Activated T-cell treated with anti-CD3 and anti-CD28 coated beads, Interleukin-2, amount 50 U/mL, for 24 hours (primary cell): ENCODE results near the gene ANKMY2.
A peak's percentile ranks its signal among the peaks of the same experiment; 100 is the strongest.
"Not testable (repeated sequence)": the region's sequence is repeated elsewhere in the genome, so short reads cannot be mapped to it uniquely, and the experiment has no call there.

ENCODE experiments used
- DNase-seq: peaks from one replicate; pipeline ENCODE4 v3.0.0-alpha.2; 2020
- H3K27ac Mint-ChIP-seq: 2 replicates; pipeline ENCODE4 v1.8.0; 2020; ENCODE audit warnings: mild to moderate bottlenecking, mixed read lengths
- H3K27me3 Mint-ChIP-seq: 2 replicates; pipeline ENCODE4 v1.8.0; 2020; ENCODE audit warnings: mixed read lengths
- H3K36me3 Mint-ChIP-seq: 2 replicates; pipeline ENCODE4 v1.8.0; 2020; ENCODE audit warnings: low read depth, mixed read lengths
- H3K4me1 Mint-ChIP-seq: 2 replicates; pipeline ENCODE4 v1.8.0; 2020; ENCODE audit warnings: low read depth, mixed read lengths
- H3K4me3 Mint-ChIP-seq: 2 replicates; pipeline ENCODE4 v1.8.0; 2020; ENCODE audit warnings: mild to moderate bottlenecking, moderate library complexity, mixed read lengths
- H3K9me3 Mint-ChIP-seq: 2 replicates; pipeline ENCODE4 v1.8.0; 2020; ENCODE audit warnings: mixed read lengths

ANKMY2 gene

GRCh38 chr7:16669581-16669980 lies 24.0 kb upstream of the ANKMY2 start:
- no peak overlapping the region for H3K27ac Mint-ChIP-seq
- H3K9me3 Mint-ChIP-seq, result no peaks in the 10 kb centered on the region
- H3K4me3 Mint-ChIP-seq, result no peak overlapping the region
- peaks cover 32% of the 10 kb centered on the region for H3K4me1 Mint-ChIP-seq
- H3K36me3 Mint-ChIP-seq, result peaks cover 82% of the 10 kb centered on the region
- no peak for DNase-seq
- no peaks in the 10 kb centered on the region for H3K27me3 Mint-ChIP-seq

DNA sequence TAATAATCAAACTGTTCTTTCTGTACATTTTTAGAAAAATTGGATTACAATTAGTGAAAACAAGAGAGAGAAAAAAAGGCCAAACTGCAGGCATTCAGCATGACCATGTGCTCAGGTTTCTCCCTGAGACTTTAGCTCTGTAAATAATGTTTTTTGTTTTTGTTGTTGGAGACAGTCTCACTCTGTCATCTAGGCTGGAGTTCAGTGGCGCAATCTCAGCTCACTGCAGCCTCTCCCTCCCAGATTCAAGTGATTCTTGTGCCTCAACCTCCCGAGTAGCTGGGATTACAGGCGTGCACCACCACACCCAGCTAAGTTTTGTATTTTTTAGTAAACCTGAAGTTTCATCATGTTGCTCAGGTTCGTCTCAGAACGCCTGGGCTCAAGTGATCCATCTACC lies 23.4 kb upstream of the ANKMY2 start:
- H3K4me1 Mint-ChIP-seq, result peaks cover 34% of the 10 kb centered on the region
- no peak overlapping the region for H3K27ac Mint-ChIP-seq
- no peak for DNase-seq
- no peaks in the 10 kb centered on the region for H3K9me3 Mint-ChIP-seq
- peaks cover 84% of the 10 kb centered on the region for H3K36me3 Mint-ChIP-seq
- H3K27me3 Mint-ChIP-seq, result no peaks in the 10 kb centered on the region
- no peak overlapping the region for H3K4me3 Mint-ChIP-seq

DNA sequence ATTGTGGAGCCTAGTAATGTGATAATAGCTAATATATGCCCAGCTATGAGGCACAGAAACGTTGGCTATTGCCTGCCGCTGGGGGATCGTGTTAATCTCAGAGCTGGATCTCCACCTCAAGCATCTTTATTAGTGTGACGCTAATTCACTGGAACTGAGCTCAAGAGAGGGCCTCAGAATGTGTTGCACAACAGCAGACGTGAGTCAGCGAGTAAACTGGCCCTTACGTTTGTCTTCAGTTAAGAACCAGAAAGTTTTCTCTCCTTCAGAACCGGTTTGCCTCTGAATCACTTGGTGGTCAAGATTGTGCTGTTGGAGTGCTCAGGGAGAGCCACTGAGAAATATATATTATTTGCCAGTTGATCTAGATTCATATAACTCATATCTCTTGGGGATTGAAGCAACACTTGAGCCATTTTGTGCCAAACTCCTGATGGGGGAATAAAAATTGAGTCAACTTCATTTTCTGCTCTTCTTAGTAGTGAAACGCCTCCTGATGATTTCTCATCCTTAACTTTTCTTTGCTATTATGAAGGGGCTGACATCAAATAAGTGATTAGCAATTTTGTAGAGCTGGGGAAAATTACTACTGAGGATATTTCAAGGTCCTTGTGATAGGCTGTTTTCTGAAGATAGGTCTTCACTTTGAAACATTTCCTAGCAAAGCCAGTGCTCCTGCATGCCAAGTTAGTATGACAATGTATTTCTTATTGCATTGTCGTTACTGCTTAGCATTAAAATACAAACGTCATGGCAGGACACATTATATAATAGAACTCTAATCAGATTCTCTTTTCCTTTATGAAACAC lies 22.7 kb upstream of the ANKMY2 start:
- peaks cover 88% of the 10 kb centered on the region for H3K36me3 Mint-ChIP-seq

GRCh38 chr7:16667355-16667754 lies 21.8 kb upstream of the ANKMY2 start:
- no peak for DNase-seq
- no peak overlapping the region for H3K27ac Mint-ChIP-seq
- no peak overlapping the region for H3K4me3 Mint-ChIP-seq
- no peaks in the 10 kb centered on the region for H3K27me3 Mint-ChIP-seq
- H3K4me1 Mint-ChIP-seq, result peaks cover 38% of the 10 kb centered on the region
- peaks cover 87% of the 10 kb centered on the region for H3K36me3 Mint-ChIP-seq
- H3K9me3 Mint-ChIP-seq, result no peaks in the 10 kb centered on the region

More for the DNA sequence above, 22.7 kb upstream of the ANKMY2 start:
- H3K9me3 Mint-ChIP-seq, result no peaks in the 10 kb centered on the region
- no peaks in the 10 kb centered on the region for H3K27me3 Mint-ChIP-seq
- no peak for DNase-seq
- H3K4me3 Mint-ChIP-seq, result no peak overlapping the region
- H3K27ac Mint-ChIP-seq, result no peak overlapping the region
- H3K4me1 Mint-ChIP-seq, result peaks cover 34% of the 10 kb centered on the region

DNA sequence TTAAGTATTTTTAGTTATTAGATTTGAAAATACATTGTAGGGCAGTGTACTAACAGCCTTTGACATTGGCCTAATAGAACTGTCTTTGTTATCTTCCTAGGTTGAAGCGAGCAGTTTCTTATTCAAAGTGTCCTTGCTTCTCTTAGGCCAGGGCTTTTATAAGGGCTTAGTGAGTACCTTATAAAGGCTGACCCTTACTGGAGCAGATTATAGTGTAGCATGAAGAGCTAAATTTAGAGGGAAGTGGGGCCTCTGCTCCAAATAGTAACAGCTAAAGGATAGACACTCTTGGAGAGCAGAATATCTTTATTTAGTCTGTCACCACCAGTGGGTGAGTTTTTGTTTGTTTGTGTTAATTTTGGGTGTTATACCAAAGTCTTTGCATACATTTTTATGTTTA lies 16.4 kb upstream of the ANKMY2 start:
- Mint-ChIP-seq H3K36me3 (peaks cover 61% of the 10 kb centered on the region), H3K27ac (no peak overlapping the region), H3K27me3 (no peaks in the 10 kb centered on the region), H3K4me1 (peaks cover 33% of the 10 kb centered on the region), H3K9me3 (no peaks in the 10 kb centered on the region), H3K4me3 (no peak overlapping the region)
- DNase-seq, result no peak

GRCh38 chr7:16660702-16661464 lies 15.3 kb upstream of the ANKMY2 start:
- Mint-ChIP-seq H3K9me3 (no peaks in the 10 kb centered on the region), H3K4me3 (no peak overlapping the region), H3K27me3 (no peaks in the 10 kb centered on the region), H3K27ac (peak overlapping the region; percentile 2), H3K4me1 (peaks cover 39% of the 10 kb centered on the region), H3K36me3 (peaks cover 67% of the 10 kb centered on the region)
- DNase-seq, result no peak

- not testable (repeated sequence) for DNase-seq, H3K4me3 Mint-ChIP-seq, H3K9me3 Mint-ChIP-seq, H3K27me3 Mint-ChIP-seq, H3K27ac Mint-ChIP-seq
- Mint-ChIP-seq H3K36me3 (peaks cover 66% of the 10 kb centered on the region), H3K4me1 (peaks cover 45% of the 10 kb centered on the region)
Observed at GRCh38 chr7:16659854-16660497, 14.4 kb upstream of the ANKMY2 start.

DNA sequence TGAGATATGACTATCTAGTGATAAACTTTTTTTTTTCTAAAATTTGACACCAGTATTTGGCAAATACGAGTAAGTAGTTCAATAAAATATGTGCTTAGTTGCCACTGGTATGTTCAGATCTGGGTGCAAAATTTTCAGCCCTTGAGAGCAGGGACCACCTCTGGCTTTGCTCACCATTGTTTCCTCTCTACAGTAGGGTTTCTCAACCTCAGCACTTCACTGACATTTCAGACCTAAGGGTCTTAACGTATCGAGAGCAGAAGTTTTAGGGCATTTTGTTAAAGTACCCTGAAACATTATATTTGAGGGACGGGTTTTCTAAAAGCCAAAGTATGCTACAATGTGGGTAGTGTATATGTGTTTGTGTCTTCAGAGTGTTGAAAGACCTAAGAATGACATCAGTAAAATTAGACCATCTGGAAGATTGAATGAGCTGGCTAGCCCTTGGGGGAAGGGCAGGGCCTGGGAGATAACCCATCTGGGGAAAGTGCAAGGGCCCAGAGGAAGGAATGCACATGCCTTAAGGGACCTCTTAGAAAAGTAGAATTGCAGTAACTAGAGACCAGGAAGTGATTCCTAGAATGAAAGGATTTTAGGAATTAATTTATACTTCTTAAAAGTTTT lies 12.2 kb upstream of the ANKMY2 start:
- H3K36me3 Mint-ChIP-seq, result peaks cover 60% of the 10 kb centered on the region
- peaks cover 51% of the 10 kb centered on the region for H3K4me1 Mint-ChIP-seq
- H3K27ac Mint-ChIP-seq, result no peak overlapping the region
- no peak overlapping the region for H3K4me3 Mint-ChIP-seq
- DNase-seq, result no peak
- H3K27me3 Mint-ChIP-seq, result no peaks in the 10 kb centered on the region
- H3K9me3 Mint-ChIP-seq, result no peaks in the 10 kb centered on the region

GRCh38 chr7:16656141-16656540 lies 10.6 kb upstream of the ANKMY2 start:
- H3K9me3 Mint-ChIP-seq, result no peaks in the 10 kb centered on the region
- no peak overlapping the region for H3K27ac Mint-ChIP-seq
- no peak for DNase-seq
- no peaks in the 10 kb centered on the region for H3K27me3 Mint-ChIP-seq
- no peak overlapping the region for H3K4me3 Mint-ChIP-seq
- H3K4me1 Mint-ChIP-seq, result peaks cover 56% of the 10 kb centered on the region
- H3K36me3 Mint-ChIP-seq, result peaks cover 66% of the 10 kb centered on the region

DNA sequence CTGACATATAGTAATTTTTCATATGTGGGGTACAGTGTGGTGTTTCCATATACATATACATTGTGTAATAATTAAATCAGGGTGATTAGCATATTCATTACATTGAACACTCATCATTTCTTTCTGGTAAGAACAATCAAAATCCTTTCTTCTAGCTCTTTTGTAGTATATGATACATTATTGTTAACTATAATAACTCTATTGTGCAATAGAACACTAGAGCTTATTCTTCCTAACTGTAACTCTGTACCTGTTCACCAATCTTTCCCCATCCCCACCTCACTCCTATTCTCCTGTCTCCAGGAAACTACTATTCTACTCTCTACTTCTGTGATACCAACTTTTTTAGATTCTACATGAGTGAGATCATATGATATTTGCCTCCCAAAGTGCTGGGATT lies 9.8 kb upstream of the ANKMY2 start:
- Mint-ChIP-seq H3K4me1 (peaks cover 55% of the 10 kb centered on the region), H3K4me3 (no peak overlapping the region), H3K36me3 (peaks cover 65% of the 10 kb centered on the region), H3K27ac (no peak overlapping the region), H3K9me3 (no peaks in the 10 kb centered on the region), H3K27me3 (no peaks in the 10 kb centered on the region)
- no peak for DNase-seq

DNA sequence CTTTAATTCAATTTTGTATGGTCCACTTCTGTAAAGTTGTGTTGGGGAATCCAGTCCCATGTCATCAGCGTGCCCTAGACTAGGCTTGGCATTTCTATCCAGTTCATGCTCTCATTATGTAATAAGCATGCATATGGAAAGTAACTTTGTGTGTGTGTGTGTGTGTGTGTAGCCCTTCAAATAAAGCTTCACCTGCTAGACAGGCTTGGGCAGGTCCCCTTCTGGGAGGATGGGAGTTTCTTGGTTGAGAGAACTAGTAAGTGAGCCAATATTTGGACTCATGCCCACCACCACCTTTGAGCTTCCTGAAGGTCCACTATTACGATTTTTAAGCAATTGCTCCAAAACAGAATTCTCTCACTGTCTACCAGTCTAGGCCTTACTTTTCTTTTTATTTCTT lies 7.3 kb upstream of the ANKMY2 start:
- Mint-ChIP-seq H3K27me3 (no peaks in the 10 kb centered on the region), H3K4me1 (peaks cover 73% of the 10 kb centered on the region), H3K27ac (no peak overlapping the region), H3K9me3 (no peaks in the 10 kb centered on the region), H3K4me3 (no peak overlapping the region), H3K36me3 (peaks cover 82% of the 10 kb centered on the region)
- DNase-seq, result no peak

GRCh38 chr7:16652240-16652583 lies 6.7 kb upstream of the ANKMY2 start:
- H3K9me3 Mint-ChIP-seq, result no peaks in the 10 kb centered on the region
- DNase-seq, result no peak
- H3K4me3 Mint-ChIP-seq, result no peak overlapping the region
- no peak overlapping the region for H3K27ac Mint-ChIP-seq
- H3K27me3 Mint-ChIP-seq, result no peaks in the 10 kb centered on the region
- peaks cover 82% of the 10 kb centered on the region for H3K36me3 Mint-ChIP-seq
- peaks cover 73% of the 10 kb centered on the region for H3K4me1 Mint-ChIP-seq

GRCh38 chr7:16651396-16652239 lies 6.1 kb upstream of the ANKMY2 start:
- H3K4me1 Mint-ChIP-seq, result peaks cover 74% of the 10 kb centered on the region
- H3K9me3 Mint-ChIP-seq, result no peaks in the 10 kb centered on the region
- H3K27ac Mint-ChIP-seq, result no peak overlapping the region
- H3K36me3 Mint-ChIP-seq, result peaks cover 83% of the 10 kb centered on the region
- peak overlapping the region; percentile 26 for H3K4me3 Mint-ChIP-seq
- no peaks in the 10 kb centered on the region for H3K27me3 Mint-ChIP-seq
- DNase-seq, result no peak

DNA sequence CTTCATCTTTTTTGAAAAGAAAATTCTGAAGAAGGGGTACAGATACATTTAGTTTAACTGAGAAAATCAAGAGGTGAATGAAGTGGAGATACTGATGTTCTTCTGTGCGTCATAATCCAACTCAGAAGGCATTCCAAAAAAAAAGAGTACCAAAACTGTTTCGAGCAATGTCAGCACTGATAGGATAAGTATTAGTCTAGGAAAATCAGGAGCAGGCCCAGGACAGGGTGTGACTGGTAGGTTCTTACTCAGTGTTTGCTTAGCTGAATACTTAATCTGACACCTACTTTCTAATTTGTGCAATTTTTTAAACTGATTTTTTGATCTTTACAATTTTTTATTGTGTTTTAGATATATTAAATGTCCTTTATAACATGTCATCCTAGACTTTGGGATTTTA lies 4.7 kb upstream of the ANKMY2 start:
- Mint-ChIP-seq H3K27me3 (no peaks in the 10 kb centered on the region), H3K36me3 (peaks cover 77% of the 10 kb centered on the region)

More for the DNA sequence above, 4.7 kb upstream of the ANKMY2 start:
- DNase-seq, result no peak
- H3K4me3 Mint-ChIP-seq, result peak overlapping the region; percentile 28
- no peaks in the 10 kb centered on the region for H3K9me3 Mint-ChIP-seq
- peak overlapping the region; percentile 30 for H3K27ac Mint-ChIP-seq
- H3K4me1 Mint-ChIP-seq, result peaks cover 68% of the 10 kb centered on the region
